GM19455 (cell line): ENCODE results near the gene DGKD.

ENCODE experiments used
- ATAC-seq: cut with Tn5 transposase; IDR thresholded peaks from one replicate; pipeline ENCODE4 v1.9.1; 2021; ENCODE audit not compliant: unreplicated experiment

Gene DGKD

DNA sequence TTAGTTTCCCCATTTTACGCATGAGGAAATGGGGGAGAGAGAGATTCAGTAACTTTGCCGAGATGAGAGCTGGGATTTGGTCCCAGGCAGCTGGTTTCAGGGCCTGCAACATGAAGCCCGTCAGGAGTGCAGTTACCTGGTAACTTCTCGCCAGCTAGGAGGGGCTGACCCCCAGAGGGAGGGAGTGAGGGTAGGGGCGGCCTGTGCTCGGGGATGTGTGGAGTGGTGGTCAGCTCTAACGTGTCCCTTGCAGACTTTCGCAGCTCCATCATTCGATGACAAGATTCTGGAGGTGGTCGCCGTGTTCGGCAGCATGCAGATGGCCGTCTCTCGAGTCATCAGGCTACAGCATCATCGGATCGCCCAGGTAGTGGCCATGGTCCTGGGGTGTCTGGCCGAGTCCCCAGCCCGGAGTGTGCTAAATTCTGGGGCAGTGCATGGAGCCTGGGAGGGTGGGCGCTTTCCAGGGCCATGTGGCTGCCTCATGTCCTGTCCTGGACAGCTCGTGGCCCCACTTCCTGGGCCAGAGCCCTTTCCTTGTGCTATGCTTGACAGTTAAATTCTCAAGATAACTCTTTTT, 103.8 kb downstream of the DGKD start:
- ATAC-seq = no peak

DNA sequence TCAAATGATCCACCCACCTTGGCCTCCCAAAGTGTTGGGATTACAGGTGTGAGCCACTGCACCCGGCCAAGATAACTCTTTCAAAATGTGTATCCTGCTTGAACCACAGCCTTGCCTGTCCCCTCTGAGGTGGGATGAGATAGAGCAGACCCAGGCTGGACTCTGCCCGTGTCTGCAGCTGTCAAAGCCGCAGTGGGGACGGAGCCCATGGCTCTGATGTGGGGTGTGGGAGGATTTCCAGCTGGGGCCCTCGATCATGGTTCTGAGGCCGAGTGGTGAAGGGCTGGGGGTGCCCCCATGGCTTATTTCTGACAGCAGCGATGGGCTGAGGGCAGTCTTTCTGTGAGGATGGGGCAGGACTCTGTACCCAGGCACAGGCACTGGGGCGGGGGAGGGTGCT, 104.5 kb downstream of the DGKD start:
- no peak for ATAC-seq

DNA sequence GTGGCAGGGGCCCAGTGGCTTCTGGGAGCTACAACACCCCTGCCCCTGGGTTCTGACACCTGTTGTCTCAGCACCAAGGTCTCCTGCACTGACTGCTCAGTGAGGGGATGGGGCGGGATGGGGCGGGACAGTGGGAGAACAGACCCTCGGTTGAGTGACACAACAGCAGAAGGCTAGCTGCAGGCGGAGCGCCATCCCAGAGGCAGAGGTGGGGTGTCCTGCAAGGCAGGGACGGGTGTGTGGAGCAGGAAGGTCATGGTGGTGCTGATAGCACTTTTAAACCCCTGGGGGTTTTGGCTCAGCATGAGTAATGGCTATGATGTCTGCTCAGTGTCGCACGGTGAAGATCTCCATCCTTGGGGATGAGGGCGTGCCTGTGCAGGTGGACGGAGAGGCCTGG, 105.1 kb downstream of the DGKD start:
- no peak for ATAC-seq

DNA sequence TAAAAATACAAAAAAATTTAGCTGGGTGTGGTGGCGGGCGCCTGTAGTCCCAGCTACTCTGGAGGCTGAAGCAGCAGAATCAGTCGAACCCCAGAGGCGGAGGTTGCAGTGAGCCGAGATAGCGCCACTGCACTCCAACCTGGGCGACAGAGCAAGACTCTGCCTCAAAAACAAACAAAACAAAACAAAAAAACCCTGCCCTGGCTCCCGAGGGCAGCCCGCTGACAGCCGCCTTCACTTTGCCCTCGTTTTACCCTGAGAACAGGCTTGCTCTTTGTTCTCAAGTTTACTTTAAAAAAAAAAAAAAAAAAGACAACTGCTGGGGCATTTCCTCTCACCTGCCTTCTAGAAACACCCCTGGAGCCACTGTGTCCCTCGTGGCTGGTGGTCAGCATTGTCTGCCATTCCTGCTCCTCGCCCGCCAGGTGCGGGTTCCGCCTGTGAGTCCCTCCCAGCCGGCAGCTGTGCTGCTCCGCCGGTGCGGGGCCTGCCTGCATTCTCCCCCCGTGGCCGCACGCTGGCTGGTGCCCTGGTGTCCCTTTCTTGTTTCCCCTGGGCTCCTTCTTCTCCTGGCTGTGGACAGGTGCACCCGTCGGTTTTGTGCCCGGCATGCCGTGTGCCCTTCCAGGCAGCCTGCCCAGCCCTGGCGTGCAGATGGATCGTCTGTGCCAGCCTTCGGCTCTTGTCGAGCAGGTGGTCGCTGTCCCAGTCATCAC, 106.6 kb downstream of the DGKD start:
- ATAC-seq = no peak

DNA sequence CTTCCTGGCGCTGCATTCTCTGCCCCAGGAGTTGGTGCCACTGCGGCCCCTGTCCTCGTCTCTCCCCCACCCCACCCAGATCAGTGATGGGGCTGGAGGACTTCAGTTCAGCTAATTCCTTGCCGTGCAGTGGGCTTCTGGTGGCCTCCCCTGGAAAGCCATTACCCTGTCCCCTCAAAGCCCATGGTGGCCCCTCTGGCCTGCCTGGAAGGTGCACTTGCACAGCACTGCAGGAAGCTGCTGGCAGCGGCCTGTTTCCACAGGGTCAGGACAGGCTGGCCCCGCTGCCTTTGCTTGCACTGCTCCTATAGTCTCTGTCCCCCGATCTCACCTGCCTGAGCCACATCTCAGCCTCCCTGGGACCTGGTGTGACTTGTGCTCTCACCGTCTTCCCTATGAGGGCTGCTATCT, 107.2 kb downstream of the DGKD start:
- ATAC-seq = no peak

DNA sequence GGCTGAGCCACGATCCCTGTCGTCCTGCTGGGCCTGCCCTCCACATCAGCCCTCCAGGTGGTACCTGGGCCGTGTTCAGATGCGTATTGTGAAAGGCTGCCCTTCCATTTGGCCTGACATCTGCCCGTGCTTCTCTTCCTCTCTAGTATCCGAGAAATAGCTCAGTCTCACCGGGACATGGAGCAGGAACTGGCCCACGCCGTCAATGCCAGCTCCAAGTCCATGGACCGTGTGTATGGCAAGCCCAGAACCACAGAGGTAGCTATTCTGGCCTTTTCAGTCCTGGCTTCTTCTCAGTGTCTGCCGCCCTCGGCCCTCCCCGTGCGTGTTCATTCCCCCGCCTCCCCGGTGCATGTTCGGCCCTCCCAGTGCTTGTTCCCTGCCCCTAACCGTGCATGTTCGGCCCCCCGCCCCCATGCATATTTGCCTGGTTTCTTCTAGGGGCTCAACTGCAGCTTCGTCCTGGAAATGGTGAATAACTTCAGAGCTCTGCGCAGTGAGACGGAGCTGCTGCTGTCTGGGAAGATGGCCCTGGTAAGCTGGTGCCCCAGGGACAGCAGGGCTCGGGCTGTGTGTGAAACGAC, 108.0 kb downstream of the DGKD start:
- ATAC-seq = no peak

DNA sequence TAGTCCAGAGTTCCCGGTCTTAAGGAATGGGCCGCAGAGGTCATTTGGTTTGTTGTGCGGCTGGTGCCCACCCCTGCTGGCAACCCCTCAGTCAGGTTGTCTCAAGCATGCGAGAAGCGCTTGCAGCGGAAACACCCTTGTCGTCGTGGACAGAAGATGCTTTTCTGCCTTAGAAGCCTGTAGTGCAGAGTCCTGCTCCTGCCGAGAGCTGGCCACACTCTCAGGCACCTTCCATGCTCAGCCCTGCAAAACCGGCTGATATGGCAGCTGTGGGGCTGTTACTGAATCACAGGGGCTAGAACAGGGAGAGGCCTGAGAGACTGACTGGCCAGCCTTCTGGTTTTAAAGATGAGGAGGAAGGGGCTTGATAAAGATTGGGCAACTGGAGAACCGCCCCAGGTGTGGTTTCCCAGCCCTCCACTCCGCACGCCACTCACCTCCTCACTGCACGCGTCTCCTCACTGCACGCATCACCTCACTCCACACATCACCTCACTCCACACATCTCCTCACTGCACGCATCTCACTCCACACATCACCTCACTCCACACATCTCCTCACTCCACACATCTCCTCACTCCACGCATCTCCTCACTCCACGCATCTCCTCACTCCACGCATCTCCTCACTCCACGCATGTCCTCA, 108.7 kb downstream of the DGKD start:
- no peak for ATAC-seq

DNA sequence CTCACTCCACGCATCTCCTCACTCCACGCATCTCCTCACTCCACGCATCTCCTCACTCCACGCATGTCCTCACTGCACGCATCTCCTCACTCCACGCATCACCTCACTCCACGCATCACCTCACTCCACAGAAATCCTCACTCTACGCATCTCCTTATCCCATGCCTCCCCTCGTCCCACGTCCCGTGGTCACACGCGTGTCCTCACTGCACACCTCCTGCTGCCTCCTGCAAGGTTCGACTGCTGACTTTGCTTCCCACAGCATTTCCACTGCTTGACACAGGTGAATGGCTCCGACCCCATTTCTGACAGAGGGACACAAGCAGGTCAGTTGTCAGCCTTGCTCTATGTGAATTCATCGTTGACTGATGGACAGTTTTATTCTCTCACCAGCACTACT, 109.3 kb downstream of the DGKD start:
- ATAC-seq = no peak

DNA sequence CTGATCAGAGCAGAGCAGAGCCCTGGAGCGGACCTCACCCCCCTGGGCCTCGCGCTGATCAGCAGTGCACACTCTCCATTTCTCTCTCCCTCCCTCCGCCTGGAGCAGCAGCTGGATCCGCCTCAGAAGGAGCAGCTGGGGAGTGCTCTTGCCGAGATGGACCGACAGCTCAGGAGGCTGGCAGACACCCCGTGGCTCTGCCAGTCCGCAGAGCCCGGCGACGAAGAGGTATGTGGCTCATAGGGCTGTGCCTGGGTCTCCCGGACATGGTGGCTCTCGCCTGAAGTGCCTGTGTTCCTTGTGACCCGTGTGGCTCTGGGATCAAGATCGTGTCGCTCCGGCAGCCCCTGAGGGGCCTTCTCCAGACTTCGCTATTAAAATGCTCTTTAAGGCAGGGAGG, 109.8 kb downstream of the DGKD start:
- ATAC-seq = no peak

DNA sequence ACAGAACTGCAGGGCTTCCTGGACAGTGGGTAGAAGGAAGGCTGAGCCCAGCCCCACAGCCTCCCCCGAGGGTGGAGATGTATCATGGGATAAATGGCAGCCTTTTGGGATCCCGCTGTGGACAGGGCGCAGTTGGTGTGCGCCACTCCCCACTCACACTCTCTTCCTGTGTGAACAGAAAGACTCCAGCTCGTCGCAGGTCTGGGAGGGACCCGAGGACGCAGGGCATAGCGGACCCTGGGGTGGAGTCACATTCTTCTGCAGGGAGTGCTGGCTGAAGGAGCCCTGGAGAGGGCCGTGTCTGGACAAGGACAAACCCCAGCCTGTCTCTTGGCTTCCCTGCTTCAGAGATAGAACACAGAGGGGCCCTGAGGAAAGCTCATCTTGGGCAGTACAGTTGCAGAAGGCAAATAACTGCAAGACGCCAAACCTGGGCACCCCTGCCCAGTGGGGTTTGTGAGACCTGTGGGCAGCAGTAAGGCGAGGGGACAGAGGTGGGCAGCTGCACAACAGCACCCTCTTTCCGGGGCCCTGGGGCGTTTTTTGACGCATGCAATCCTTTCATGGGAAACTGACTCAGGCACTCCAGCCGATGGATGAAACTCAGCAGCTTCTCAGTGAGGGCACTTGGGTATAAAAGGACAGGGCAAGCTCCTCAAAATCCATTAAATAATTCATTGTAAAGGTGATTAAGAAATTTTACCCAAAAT, 110.4 kb downstream of the DGKD start:
- no peak for ATAC-seq

DNA sequence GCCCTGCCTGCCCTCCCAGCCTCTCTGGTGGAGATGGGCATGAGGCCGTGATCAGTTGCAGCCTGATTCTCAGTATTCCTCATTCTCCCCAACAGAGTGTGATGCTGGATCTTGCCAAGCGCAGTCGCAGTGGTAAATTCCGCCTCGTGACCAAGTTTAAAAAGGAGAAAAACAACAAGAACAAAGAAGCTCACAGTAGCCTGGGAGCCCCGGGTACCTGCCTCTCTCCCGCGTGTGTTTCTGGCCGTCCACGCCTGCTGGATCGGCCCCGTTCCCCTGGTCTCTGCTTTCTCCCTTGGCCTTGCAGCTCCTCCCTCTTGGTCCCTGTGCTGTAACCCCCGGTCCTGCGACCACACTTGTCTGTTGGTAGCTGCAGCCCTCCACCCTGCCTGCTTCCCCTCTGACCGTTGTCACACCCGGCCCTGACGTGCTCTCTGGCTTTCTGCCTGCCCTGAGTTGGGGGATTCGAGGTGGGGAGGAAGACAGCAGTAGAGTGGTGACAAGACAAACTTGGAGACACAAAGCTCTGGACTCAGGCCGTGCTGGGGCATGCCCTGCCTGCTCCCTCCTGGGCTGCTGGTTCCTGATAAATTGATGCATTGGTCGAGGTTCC, 112.8 kb downstream of the DGKD start:
- ATAC-seq = no peak

DNA sequence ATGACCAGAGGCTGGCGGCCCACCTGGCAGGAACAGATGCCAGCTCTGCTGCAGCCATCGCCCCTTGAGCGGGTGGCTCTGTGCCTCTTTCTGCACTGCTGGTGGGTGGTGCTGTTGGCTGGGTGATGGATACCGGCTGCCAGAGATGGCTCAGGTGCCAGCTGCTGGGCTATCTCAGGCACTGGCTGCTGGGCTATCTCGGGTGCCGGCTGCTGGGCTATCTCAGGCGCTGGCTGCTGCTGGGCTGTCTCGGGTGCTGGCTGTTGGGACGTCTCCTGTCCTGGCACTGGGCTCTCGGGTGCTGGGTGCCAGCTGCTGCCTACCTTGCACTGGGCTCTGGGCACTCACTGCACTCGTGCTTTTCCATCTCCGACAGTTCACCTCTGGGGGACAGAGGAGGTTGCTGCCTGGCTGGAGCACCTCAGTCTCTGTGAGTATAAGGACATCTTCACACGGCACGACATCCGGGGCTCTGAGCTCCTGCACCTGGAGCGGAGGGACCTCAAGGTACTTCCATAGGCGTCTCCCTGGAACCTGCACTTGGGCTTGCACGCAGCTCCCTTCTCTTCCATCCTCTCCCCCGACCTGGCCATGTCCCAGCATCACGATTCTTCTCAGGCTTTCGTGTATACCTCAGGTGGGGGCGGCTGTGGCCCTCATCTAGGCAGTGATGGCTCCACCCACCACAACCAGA, 113.9 kb downstream of the DGKD start:
- ATAC-seq = no peak

DNA sequence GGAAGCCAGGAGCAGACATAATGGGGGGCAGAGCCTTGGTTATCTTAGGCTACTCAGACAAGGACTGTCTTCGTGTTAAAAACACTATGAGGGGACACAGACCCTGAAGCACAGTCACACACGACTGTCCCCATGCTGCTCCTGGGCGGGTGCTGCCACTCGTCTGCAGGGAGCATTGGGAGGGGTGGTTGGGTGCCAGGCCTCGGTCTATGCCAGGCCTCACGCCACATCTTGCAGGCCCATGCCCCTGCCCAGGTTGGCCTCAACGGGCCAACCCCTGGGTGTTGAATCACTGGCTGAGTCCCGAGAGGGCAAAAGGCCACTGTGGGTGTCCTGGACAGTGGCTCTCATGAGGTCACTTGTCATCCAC, 114.4 kb downstream of the DGKD start:
- ATAC-seq = no peak

DNA sequence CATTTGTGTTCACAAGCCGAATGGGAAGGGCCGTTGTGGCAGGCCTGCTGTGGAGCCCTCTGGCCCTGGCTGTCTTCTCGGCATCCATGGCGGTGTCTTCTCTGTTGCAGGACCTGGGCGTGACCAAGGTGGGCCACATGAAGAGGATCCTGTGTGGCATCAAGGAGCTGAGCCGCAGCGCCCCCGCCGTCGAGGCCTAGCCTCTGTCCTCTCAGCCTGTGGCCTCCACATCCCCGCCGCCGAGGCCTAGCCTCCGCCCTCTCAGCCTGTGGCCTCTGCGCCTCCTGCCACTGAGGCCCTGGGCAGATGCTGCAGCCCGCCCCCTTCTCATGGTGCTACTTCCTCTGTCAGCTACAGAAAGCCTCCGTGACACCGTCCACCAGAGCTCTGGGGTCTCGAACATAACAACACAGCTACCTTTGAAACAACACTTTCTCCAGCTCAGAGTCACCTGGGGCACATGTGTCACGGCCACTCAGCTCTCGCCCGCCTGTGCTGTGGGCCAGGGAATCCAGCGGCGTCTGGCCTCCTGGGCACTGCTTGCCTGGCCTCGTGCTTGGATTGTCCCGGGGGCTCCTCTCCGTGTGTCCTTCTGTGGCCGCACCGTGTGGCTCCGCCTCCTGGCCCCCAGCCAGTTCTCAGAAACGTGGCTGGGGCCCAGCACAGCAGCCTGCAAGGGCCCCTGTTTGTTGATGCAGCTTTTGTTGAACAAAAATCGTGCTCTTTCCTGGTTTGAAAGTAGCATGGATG, 115.1 kb downstream of the DGKD start:
- no peak for ATAC-seq

DNA sequence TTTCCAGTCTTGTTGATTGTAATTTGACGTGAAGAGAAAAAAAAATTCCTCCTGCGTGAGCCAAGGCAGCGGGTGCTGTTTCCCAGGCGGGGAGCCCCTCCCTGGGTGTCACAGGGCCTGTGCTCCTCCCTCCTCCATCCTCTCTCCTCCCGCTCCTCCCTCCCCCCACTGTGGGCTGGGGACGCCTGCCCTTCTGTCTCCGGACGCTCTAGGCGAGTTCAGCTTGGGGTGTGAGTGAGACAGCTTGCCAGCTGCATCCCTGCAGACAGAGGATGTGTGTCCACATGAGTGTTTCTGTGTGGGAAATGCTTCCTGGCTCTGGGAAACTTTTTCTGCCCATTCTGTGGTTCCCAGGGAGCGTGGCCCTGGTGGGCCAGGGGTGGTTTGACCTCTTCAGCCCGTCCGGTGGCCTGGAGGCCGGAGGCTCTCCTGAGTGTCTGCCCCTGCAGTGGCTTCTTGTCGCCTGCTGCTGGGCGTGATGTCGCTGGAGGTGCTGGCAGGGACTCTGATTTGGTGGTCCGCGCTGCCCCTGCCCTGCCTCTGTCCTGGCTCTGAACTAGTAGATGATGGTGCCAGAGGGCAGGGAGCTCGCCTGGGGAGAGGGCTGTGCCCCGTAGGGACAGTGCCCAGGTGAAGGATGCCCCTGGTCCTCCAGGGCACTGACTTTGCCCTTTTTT, 115.9 kb downstream of the DGKD start:
- no peak for ATAC-seq

DNA sequence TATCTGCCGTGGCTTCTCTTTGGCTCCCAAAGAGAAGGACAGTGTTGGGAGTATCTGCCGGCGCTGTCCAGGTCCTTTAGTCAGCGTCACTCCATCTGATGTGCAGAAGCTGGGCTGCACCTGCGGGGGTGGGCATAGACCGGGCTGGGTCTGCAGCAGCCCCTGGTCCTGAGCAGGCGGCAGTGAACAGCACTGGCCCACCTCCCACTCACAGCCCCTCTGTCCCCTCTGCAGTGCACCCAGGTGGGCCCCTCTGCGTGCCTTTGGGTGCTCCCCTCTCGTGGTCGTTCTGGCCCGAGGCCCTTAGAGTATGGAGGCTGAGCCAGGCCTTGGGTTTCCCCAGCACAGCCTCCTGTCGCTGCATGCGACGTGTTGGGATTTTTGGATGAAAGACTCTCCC, 116.5 kb downstream of the DGKD start:
- no peak for ATAC-seq

DNA sequence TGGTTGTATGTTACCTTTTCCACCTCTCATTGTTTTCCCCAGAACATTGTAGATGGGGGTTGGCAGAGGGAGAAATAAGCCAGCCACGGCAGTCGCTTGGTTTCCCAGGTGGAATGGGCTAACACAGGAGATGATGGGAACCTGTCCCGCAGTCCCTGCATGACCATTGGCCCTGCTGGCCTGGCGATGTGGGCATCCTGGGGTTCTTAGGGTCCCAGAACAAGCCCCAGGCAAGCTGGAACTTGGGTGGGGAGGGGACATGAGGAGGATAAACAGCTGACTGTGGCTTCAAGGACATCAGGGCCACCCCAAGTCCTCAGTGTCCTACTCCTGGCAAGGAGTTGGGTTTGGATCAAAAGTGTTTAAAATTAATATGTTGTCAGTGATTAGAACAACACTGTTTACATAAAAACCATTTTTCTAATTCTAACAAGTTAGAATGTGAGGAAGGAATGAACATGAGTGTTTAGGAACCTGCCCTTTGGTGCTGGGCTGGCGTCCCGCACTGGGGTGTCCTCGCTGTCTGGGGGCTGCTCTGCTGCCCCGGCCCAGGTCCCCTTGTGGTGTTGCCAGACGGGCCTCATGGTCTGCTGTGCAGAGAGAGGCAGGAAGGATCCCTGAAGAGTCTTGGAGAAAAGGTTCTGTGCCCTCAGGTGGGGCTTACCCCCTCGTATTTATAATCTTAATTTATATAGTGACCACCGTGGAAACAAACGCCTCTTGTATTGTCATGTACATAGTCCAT, 117.2 kb downstream of the DGKD start:
- no peak for ATAC-seq

DNA sequence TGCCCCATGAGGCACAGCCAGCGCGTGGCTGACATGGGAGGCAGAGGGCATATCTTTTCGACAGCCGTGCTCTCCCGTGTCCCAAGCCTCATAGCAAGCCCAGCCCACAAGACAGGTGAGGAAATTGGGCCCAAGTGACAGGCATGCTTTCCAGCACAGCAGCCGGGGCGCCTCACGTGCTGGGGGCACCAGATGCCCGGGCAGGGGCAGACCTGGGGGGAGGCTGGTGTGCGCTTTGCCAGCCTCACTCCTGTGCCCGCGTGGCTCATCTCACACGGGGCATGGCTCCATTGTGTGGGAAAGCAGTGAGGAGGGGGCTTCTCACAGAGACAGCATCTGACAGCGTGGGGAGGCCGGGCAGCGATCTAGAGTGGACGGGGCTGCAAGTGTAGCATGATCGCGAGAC, 119.1 kb downstream of the DGKD start:
- no peak for ATAC-seq

DNA sequence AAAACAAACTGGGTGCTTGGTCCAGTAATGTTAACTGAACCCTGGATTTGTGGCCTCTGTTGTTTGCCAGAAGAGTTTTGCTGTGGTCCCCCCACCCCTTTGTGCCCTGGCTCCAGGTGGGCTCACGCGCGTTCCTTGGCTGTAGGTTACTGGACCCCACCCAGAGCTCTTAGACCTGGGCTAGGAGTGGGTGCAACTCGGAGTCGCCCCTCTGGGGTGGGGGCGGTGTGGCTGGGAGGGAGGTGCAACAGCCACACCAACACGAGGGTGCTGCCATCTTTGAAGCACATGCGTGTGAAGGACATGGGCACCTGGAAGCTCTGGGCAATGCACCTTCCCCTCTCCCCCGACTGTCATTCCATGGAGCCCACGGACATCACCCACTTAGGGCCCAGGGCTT, 119.6 kb downstream of the DGKD start:
- ATAC-seq = no peak
